HL-60 (cell line): ENCODE results near the gene AFAP1L2.

Experiments used
- DNase-seq, 2 experiments: peaks; one replicate each; pipeline ENCODE4 v3.0.0-alpha.2; 2010 to 2020; ENCODE audit warnings: low read depth in 1 of 2, low spot score in 1 of 2
- H3K27ac ChIP-seq: fragments of 250-450 bp; sonication (Bioruptor Pico); replicated peaks from 2 replicates; pipeline ENCODE4 v1.5.1; 2020; ENCODE audit warnings: mild to moderate bottlenecking, moderate library complexity
- H3K27me3 ChIP-seq: fragments of 250-450 bp; sonication (Bioruptor Pico); 2 replicates; pipeline ENCODE4 v1.5.1; 2021; ENCODE audit warnings: mild to moderate bottlenecking, moderate library complexity; ENCODE audit not compliant: insufficient read depth, poor library complexity, severe bottlenecking
- H3K4me3 ChIP-seq: replicated peaks from 2 replicates; pipeline ENCODE4 v1.5.1; 2011; ENCODE audit warnings: mild to moderate bottlenecking, control low read depth, low read length; ENCODE audit not compliant: insufficient read depth
- GABPA ChIP-seq: IDR thresholded peaks from 2 replicates; pipeline ENCODE4 v1.6.1; 2012; ENCODE audit warnings: low read depth
- POLR2AphosphoS5 ChIP-seq: IDR thresholded peaks from 2 replicates; pipeline ENCODE4 v1.6.1; 2012; ENCODE audit warnings: low read depth
- SPI1 ChIP-seq: IDR thresholded peaks from 2 replicates; pipeline ENCODE4 v1.6.1; 2012; ENCODE audit warnings: low read depth, mild to moderate bottlenecking, borderline replicate concordance
- TF ChIP-seq, protein P1 (sequence below): IDR thresholded peaks from one replicate; pipeline ENCODE4 v1.5.1; 2011; ENCODE audit warnings: low read length, control low read depth, inconsistent platforms; ENCODE audit not compliant: insufficient read depth
- TF ChIP-seq, protein P2 (sequence below): IDR thresholded peaks from 2 replicates; pipeline ENCODE4 v1.6.1; 2012; ENCODE audit warnings: low read depth; ENCODE audit not compliant: insufficient replicate concordance

The AFAP1L2 gene

GRCh38 chr10:114403541-114404161 lies 651 bp downstream of the AFAP1L2 start:
- DNase-seq: no peak
- H3K4me3 ChIP-seq: no peak overlapping the region
- peaks cover 42% of the 10 kb centered on the region for H3K27me3 ChIP-seq
- H3K27ac ChIP-seq: no peak overlapping the region
- no peak for TF ChIP-seq POLR2AphosphoS5
- TF ChIP-seq GABPA: no peak
- TF ChIP-seq, protein P1, sequence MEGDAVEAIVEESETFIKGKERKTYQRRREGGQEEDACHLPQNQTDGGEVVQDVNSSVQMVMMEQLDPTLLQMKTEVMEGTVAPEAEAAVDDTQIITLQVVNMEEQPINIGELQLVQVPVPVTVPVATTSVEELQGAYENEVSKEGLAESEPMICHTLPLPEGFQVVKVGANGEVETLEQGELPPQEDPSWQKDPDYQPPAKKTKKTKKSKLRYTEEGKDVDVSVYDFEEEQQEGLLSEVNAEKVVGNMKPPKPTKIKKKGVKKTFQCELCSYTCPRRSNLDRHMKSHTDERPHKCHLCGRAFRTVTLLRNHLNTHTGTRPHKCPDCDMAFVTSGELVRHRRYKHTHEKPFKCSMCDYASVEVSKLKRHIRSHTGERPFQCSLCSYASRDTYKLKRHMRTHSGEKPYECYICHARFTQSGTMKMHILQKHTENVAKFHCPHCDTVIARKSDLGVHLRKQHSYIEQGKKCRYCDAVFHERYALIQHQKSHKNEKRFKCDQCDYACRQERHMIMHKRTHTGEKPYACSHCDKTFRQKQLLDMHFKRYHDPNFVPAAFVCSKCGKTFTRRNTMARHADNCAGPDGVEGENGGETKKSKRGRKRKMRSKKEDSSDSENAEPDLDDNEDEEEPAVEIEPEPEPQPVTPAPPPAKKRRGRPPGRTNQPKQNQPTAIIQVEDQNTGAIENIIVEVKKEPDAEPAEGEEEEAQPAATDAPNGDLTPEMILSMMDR: no peak
- TF ChIP-seq, protein P2, sequence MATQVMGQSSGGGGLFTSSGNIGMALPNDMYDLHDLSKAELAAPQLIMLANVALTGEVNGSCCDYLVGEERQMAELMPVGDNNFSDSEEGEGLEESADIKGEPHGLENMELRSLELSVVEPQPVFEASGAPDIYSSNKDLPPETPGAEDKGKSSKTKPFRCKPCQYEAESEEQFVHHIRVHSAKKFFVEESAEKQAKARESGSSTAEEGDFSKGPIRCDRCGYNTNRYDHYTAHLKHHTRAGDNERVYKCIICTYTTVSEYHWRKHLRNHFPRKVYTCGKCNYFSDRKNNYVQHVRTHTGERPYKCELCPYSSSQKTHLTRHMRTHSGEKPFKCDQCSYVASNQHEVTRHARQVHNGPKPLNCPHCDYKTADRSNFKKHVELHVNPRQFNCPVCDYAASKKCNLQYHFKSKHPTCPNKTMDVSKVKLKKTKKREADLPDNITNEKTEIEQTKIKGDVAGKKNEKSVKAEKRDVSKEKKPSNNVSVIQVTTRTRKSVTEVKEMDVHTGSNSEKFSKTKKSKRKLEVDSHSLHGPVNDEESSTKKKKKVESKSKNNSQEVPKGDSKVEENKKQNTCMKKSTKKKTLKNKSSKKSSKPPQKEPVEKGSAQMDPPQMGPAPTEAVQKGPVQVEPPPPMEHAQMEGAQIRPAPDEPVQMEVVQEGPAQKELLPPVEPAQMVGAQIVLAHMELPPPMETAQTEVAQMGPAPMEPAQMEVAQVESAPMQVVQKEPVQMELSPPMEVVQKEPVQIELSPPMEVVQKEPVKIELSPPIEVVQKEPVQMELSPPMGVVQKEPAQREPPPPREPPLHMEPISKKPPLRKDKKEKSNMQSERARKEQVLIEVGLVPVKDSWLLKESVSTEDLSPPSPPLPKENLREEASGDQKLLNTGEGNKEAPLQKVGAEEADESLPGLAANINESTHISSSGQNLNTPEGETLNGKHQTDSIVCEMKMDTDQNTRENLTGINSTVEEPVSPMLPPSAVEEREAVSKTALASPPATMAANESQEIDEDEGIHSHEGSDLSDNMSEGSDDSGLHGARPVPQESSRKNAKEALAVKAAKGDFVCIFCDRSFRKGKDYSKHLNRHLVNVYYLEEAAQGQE: no peak
- no peak for TF ChIP-seq SPI1

DNA sequence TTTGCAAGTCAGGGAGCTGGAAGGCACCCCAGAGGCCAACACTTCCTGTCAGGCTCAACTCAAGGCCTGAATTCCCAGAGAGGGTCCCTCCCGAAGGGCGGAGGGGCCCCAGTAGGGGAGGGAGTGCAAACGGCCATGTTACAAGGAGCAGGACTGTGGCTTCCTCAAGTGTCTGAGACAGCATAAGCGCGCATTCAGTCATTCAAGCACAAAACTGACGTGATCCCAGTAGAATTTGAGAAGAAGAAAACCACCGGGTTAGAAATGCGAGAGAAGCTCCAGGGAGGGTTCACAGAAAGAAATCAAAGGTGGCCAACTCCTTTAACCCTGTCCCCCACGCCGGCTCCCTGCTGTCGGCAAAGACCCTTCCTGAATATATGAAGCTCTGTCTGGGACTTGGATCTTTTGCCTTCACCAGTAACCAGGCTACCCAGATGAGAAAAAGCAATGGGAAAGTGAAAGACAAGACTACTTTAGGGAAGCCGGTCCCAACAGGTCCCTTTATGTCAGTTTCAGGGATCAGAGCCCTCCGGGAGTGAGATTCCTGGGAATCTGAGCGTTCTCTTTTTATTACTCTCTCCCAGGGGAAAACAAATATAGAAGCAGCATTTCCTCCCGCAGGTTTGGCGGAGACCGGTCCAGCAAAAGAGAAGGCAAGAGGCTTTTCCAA lies 1.3 kb downstream of the AFAP1L2 start:
- no peak for DNase-seq
- H3K4me3 ChIP-seq: no peak overlapping the region
- no peak for TF ChIP-seq GABPA
- TF ChIP-seq, protein P2: no peak
- TF ChIP-seq POLR2AphosphoS5: no peak
- no peak for TF ChIP-seq SPI1
- TF ChIP-seq, protein P1: no peak
- peaks cover 42% of the 10 kb centered on the region for H3K27me3 ChIP-seq
- H3K27ac ChIP-seq: no peak overlapping the region

GRCh38 chr10:114402233-114402632 lies 2.1 kb downstream of the AFAP1L2 start:
- DNase-seq: no peak
- Histone ChIP-seq H3K4me3 (no peak overlapping the region), H3K27ac (no peak overlapping the region), H3K27me3 (peaks cover 47% of the 10 kb centered on the region)
- no peak for TF ChIP-seq SPI1
- TF ChIP-seq, protein P2: no peak
- TF ChIP-seq POLR2AphosphoS5: no peak
- TF ChIP-seq, protein P1: no peak
- no peak for TF ChIP-seq GABPA
